ENCODE measurements around the gene SBF2.
"Not testable (repeated sequence)": the region's sequence is repeated elsewhere in the genome, so short reads cannot be mapped to it uniquely, and the experiment has no call there.

SBF2 gene

DNA sequence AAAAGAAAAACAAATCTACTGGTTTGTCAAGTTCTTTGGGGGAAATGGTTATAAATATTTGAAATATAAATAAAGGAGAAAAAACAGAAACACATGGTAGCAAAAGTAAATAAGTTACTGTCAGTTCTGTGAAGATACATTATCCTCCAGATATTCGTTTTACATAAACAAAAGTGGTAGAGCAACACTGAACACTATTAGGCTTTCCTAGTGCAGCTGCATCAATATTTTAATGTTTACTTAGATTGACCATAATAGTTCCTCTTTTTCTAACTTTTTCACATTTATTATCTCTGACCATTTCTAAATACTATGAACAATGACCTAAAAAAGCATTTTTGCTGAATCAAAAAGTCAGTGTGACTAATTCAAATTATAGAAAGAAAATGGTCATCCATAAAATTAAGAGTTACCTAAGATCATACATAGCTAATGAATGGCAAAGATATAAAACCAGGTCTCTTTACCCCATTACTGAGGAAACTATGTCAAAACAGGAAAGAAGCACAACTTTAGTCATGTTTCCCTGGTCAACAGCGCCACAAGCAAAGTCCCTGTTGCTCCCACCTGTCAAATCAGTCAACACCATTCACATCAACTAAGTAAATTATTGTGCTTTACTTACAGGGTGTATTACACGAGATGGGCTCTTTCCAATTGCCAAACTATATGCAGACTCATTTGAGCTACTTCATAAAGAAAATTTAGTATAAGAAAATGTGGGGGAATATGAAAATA lies 38.5 kb downstream of the SBF2 start:
- no peak overlapping the region for H3K4me2 ChIP-seq (ENCODE audit: low read depth, low read length)
- no peaks in the 10 kb centered on the region; the same call in 1 of the 2 replicates for H3K79me2 ChIP-seq (ENCODE audit: low read length)
- no peak overlapping the region for H2AFZ ChIP-seq (ENCODE audit: low read length)
- H3K27ac ChIP-seq (ENCODE audit: low read length), result no peak overlapping the region
- no peak overlapping the region for H3K4me3 ChIP-seq (ENCODE audit: low read length)
- TF ChIP-seq, protein P1, sequence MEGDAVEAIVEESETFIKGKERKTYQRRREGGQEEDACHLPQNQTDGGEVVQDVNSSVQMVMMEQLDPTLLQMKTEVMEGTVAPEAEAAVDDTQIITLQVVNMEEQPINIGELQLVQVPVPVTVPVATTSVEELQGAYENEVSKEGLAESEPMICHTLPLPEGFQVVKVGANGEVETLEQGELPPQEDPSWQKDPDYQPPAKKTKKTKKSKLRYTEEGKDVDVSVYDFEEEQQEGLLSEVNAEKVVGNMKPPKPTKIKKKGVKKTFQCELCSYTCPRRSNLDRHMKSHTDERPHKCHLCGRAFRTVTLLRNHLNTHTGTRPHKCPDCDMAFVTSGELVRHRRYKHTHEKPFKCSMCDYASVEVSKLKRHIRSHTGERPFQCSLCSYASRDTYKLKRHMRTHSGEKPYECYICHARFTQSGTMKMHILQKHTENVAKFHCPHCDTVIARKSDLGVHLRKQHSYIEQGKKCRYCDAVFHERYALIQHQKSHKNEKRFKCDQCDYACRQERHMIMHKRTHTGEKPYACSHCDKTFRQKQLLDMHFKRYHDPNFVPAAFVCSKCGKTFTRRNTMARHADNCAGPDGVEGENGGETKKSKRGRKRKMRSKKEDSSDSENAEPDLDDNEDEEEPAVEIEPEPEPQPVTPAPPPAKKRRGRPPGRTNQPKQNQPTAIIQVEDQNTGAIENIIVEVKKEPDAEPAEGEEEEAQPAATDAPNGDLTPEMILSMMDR (IDR thresholded peaks at IDR 0.05; ENCODE audit: low read length), result no peak
- TF ChIP-seq EZH2 (optimal IDR thresholded peaks at IDR 0.05; ENCODE audit: low read depth, low read length), result no peak
- no peak for TF ChIP-seq EZH2phosphoT487 (IDR thresholded peaks at IDR 0.05; ENCODE audit: low read length)
- no peaks in the 10 kb centered on the region for H4K20me1 ChIP-seq (ENCODE audit: insufficient read depth, low read length)
- no peaks in the 10 kb centered on the region for H3K27me3 ChIP-seq (replicated peaks; ENCODE audit: insufficient read depth, low read length)
- no peaks in the 10 kb centered on the region for H3K9me3 ChIP-seq (replicated peaks; ENCODE audit: insufficient read depth, low read length)
- H3K36me3 ChIP-seq (replicated peaks; ENCODE audit: insufficient read depth, low read length), result no peaks in the 10 kb centered on the region
- no peak overlapping the region for H3K9ac ChIP-seq (ENCODE audit: low read length)
- H3F3A ChIP-seq (ENCODE audit: insufficient read depth, low read length), result no peaks in the 10 kb centered on the region
- DNase-seq, result no peak
- H3K4me1 ChIP-seq (ENCODE audit: low read length), result no peaks in the 10 kb centered on the region
- H3K9me2 ChIP-seq (replicated peaks; ENCODE audit: insufficient read depth, low read length), result no peaks in the 10 kb centered on the region

DNA sequence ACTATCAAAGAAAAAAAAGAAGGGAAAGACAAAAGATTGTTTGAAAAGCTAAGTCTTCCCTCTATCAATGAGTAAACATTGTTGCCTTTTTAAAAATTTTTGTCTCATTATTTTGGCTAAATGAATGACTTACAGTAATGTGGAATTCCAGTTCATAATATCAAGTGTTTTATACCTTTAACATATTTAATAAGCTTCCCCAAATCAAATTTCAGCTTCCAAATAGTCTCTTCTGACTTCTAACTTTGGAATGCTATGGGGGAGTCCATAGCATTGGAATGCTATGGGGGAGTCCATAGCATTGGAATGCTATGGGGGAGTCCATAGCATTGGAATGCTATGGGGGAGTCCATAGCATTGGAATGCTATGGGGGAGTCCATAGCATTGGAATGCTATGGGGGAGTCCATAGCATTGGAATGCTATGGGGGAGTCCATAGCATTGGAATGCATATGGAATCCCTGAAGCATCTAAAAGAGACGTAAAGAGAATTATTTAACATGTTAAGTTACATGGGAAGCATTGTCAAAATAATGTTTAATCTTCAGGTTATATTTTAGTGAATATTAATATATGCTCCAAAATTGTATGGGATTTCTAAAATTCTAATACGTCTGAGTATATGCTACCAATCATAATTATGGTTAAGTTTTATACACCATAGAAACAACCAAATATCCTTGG lies 44.4 kb downstream of the SBF2 start:
- not testable (repeated sequence) for H3K9ac ChIP-seq (ENCODE audit: low read length); H3K27me3 ChIP-seq (replicated peaks; ENCODE audit: insufficient read depth, low read length); H3K36me3 ChIP-seq (replicated peaks; ENCODE audit: insufficient read depth, low read length); H3F3A ChIP-seq (ENCODE audit: insufficient read depth, low read length); H3K4me1 ChIP-seq (ENCODE audit: low read length); DNase-seq; H3K79me2 ChIP-seq (ENCODE audit: low read length); H3K4me3 ChIP-seq (ENCODE audit: low read length); H3K9me2 ChIP-seq (replicated peaks; ENCODE audit: insufficient read depth, low read length); H3K27ac ChIP-seq (ENCODE audit: low read length); H3K9me3 ChIP-seq (replicated peaks; ENCODE audit: insufficient read depth, low read length); H3K4me2 ChIP-seq (ENCODE audit: low read depth, low read length); H2AFZ ChIP-seq (ENCODE audit: low read length); H4K20me1 ChIP-seq (ENCODE audit: insufficient read depth, low read length)

DNA sequence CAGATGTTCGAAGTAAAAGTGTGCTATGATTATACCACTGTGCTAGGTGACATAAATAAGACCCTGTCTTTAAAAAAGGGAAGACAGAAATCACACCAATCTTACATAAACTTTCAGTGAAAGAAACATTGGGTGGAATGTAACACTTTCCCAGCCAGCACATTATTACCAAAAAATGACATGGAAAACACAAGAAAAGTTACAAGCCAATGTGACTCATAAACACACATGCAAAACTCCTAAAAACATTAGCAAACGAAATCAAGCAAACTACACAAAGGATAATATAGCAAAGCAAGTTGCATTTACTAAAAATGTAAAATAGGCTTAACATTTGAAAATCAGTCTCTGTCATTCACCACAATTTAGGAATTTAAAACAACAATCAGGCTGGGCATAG lies 47.0 kb downstream of the SBF2 start:
- H3K4me2 ChIP-seq (ENCODE audit: low read depth, low read length), result no peak overlapping the region
- H2AFZ ChIP-seq (ENCODE audit: low read length), result no peak overlapping the region
- H3K9me2 ChIP-seq (replicated peaks; ENCODE audit: insufficient read depth, low read length), result no peaks in the 10 kb centered on the region
- no peaks in the 10 kb centered on the region for H3K27me3 ChIP-seq (replicated peaks; ENCODE audit: insufficient read depth, low read length)
- H3K9ac ChIP-seq (ENCODE audit: low read length), result no peak overlapping the region
- TF ChIP-seq EZH2 (optimal IDR thresholded peaks at IDR 0.05; ENCODE audit: low read depth, low read length), result no peak
- TF ChIP-seq EZH2phosphoT487 (IDR thresholded peaks at IDR 0.05; ENCODE audit: low read length), result no peak
- TF ChIP-seq, protein P1 (IDR thresholded peaks at IDR 0.05; ENCODE audit: low read length), result no peak
- H3F3A ChIP-seq (ENCODE audit: insufficient read depth, low read length), result no peaks in the 10 kb centered on the region
- no peaks in the 10 kb centered on the region for H3K36me3 ChIP-seq (replicated peaks; ENCODE audit: insufficient read depth, low read length)
- no peaks in the 10 kb centered on the region for H3K9me3 ChIP-seq (replicated peaks; ENCODE audit: insufficient read depth, low read length)
- H3K4me1 ChIP-seq (ENCODE audit: low read length), result no peaks in the 10 kb centered on the region
- H3K27ac ChIP-seq (ENCODE audit: low read length), result no peak overlapping the region
- H4K20me1 ChIP-seq (ENCODE audit: insufficient read depth, low read length), result no peaks in the 10 kb centered on the region
- H3K4me3 ChIP-seq (ENCODE audit: low read length), result no peak overlapping the region
- DNase-seq, result no peak
- 0 out of 2 replicates have a peak, but pooled peaks cover under 1% of the 10 kb centered on the region for H3K79me2 ChIP-seq (ENCODE audit: low read length)
